ENCODE data around the gene LEP. TPM values are rescaled to one million over a fixed set of nuclear protein-coding genes. Genes with fewer than 3 reads are reported as not detected.

LEP gene
- total RNA-seq, 1 experiment from 2014 or later = not detected

DNA sequence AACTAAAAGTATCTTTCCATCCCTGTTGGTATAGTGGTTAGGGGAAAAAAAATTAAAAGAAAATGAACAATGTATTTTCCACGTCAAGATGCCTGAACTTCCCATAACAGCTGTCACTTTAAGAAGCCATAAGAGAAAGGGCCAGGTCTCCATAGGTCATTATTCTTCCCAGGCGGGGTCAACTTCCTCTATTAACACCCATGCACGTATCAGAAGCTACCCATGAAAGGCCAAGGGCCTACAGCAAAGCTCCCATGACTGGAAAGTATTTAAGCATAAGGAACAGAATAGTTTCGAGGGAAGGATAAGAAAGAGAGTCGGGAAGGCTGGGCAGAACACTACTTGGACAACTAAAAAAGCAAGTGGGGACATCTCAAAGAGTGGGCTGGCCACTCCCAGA lies 62.6 kb downstream of the LEP start (continued):
- TF ChIP-seq, protein P1, sequence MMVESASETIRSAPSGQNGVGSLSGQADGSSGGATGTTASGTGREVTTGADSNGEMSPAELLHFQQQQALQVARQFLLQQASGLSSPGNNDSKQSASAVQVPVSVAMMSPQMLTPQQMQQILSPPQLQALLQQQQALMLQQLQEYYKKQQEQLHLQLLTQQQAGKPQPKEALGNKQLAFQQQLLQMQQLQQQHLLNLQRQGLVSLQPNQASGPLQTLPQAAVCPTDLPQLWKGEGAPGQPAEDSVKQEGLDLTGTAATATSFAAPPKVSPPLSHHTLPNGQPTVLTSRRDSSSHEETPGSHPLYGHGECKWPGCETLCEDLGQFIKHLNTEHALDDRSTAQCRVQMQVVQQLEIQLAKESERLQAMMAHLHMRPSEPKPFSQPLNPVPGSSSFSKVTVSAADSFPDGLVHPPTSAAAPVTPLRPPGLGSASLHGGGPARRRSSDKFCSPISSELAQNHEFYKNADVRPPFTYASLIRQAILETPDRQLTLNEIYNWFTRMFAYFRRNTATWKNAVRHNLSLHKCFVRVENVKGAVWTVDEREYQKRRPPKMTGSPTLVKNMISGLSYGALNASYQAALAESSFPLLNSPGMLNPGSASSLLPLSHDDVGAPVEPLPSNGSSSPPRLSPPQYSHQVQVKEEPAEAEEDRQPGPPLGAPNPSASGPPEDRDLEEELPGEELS (CRISPR knock-in tag; IDR thresholded peaks at IDR 0.05) = no peak
- no peak for TF ChIP-seq NR2C2 (CRISPR knock-in tag; IDR thresholded peaks at IDR 0.05)

DNA sequence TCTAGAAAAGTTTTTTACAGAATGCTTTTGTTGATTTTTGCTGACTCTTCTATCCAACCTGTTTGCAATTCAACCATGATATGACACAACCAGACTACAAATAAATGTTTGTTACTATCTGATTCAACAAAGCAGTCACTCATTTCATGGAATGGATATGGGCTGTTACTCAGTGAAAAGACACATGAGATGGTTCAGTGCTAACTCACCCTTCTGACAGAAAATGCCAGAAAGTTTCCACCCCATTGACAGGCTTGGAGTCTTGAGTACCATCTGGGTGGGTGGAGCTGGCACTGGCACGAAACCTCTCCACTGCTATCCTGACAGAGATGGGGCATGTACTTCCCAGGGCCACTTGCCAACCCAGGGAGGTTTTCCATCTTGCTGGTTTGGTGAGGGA lies 63.1 kb downstream of the LEP start:
- ChIA-PET POLR2A (no interaction called here), CTCF (no interaction called here)
- Mint-ChIP-seq H3K4me1 (peaks cover 21% of the 10 kb centered on the region), H3K27me3 (ENCODE audit: low read depth) (no peaks in the 10 kb centered on the region; the same call in 1 of the 2 replicates), H3K9me3 (no peaks in the 10 kb centered on the region), H3K27ac (no peak overlapping the region), H3K4me3 (no peak overlapping the region), H3K36me3 (peaks cover 38% of the 10 kb centered on the region)
- ATAC-seq (no peak), DNase-seq (ENCODE audit: low spot score) (no peak)
- TF ChIP-seq, protein P2, sequence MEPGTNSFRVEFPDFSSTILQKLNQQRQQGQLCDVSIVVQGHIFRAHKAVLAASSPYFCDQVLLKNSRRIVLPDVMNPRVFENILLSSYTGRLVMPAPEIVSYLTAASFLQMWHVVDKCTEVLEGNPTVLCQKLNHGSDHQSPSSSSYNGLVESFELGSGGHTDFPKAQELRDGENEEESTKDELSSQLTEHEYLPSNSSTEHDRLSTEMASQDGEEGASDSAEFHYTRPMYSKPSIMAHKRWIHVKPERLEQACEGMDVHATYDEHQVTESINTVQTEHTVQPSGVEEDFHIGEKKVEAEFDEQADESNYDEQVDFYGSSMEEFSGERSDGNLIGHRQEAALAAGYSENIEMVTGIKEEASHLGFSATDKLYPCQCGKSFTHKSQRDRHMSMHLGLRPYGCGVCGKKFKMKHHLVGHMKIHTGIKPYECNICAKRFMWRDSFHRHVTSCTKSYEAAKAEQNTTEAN (CRISPR knock-in tag; IDR thresholded peaks at IDR 0.05) = no peak
- TF ChIP-seq, protein P3, sequence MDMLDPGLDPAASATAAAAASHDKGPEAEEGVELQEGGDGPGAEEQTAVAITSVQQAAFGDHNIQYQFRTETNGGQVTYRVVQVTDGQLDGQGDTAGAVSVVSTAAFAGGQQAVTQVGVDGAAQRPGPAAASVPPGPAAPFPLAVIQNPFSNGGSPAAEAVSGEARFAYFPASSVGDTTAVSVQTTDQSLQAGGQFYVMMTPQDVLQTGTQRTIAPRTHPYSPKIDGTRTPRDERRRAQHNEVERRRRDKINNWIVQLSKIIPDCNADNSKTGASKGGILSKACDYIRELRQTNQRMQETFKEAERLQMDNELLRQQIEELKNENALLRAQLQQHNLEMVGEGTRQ (CRISPR knock-in tag; IDR thresholded peaks at IDR 0.05) = no peak
- TF ChIP-seq ATF1 (CRISPR knock-in tag; IDR thresholded peaks at IDR 0.05) (no peak), NR3C1 (CRISPR knock-in tag; conservative IDR thresholded peaks at IDR 0.05; ENCODE audit: low read depth) (no peak), JUN (CRISPR knock-in tag; IDR thresholded peaks at IDR 0.05) (no peak), ZNF219 (CRISPR knock-in tag; IDR thresholded peaks at IDR 0.05; ENCODE audit: borderline replicate concordance) (no peak), GABPB1 (CRISPR knock-in tag; IDR thresholded peaks at IDR 0.05) (no peak), GRHL2 (CRISPR knock-in tag; IDR thresholded peaks at IDR 0.05; ENCODE audit: insufficient replicate concordance, severe bottlenecking) (no peak), CREM (CRISPR knock-in tag; IDR thresholded peaks at IDR 0.05) (no peak), MXD4 (CRISPR knock-in tag; IDR thresholded peaks at IDR 0.05; ENCODE audit: borderline replicate concordance) (no peak)
- TF ChIP-seq, protein P4, sequence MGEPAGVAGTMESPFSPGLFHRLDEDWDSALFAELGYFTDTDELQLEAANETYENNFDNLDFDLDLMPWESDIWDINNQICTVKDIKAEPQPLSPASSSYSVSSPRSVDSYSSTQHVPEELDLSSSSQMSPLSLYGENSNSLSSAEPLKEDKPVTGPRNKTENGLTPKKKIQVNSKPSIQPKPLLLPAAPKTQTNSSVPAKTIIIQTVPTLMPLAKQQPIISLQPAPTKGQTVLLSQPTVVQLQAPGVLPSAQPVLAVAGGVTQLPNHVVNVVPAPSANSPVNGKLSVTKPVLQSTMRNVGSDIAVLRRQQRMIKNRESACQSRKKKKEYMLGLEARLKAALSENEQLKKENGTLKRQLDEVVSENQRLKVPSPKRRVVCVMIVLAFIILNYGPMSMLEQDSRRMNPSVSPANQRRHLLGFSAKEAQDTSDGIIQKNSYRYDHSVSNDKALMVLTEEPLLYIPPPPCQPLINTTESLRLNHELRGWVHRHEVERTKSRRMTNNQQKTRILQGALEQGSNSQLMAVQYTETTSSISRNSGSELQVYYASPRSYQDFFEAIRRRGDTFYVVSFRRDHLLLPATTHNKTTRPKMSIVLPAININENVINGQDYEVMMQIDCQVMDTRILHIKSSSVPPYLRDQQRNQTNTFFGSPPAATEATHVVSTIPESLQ (CRISPR knock-in tag; IDR thresholded peaks at IDR 0.05) = no peak
- TF ChIP-seq, protein P5, sequence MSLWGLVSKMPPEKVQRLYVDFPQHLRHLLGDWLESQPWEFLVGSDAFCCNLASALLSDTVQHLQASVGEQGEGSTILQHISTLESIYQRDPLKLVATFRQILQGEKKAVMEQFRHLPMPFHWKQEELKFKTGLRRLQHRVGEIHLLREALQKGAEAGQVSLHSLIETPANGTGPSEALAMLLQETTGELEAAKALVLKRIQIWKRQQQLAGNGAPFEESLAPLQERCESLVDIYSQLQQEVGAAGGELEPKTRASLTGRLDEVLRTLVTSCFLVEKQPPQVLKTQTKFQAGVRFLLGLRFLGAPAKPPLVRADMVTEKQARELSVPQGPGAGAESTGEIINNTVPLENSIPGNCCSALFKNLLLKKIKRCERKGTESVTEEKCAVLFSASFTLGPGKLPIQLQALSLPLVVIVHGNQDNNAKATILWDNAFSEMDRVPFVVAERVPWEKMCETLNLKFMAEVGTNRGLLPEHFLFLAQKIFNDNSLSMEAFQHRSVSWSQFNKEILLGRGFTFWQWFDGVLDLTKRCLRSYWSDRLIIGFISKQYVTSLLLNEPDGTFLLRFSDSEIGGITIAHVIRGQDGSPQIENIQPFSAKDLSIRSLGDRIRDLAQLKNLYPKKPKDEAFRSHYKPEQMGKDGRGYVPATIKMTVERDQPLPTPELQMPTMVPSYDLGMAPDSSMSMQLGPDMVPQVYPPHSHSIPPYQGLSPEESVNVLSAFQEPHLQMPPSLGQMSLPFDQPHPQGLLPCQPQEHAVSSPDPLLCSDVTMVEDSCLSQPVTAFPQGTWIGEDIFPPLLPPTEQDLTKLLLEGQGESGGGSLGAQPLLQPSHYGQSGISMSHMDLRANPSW (CRISPR knock-in tag; conservative IDR thresholded peaks at IDR 0.05; ENCODE audit: low read depth) = no peak

DNA sequence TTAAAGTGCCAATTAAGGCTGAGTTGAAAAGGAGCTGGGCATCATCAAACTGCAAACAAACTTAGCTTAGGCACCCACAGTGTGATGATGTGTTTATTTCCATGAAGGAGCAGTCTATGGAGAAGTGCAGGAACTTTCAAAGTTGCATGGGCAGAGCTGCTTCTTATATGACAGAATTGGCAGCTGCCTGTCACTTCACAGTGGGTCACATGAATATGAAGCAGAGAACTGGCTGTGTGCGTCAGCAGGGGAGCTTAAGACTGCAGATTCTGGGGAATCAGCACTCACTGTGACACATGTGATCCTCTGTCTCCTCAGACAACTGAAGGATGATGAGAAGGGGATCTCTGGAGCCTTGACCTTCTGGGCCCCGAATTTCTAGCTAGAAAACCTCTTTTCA lies 66.0 kb downstream of the LEP start:
- Mint-ChIP-seq H3K4me3 (no peak overlapping the region), H3K9me3 (no peaks in the 10 kb centered on the region), H3K27me3 (ENCODE audit: low read depth) (no peaks in the 10 kb centered on the region), H3K27ac (no peak overlapping the region), H3K36me3 (peaks cover 62% of the 10 kb centered on the region), H3K4me1 (no peaks in the 10 kb centered on the region)
- CTCF ChIA-PET = no interaction called here
- DNase-seq (ENCODE audit: low spot score) (no peak), ATAC-seq (no peak)
- POLR2A ChIA-PET = no interaction called here
- TF ChIP-seq, protein P6, sequence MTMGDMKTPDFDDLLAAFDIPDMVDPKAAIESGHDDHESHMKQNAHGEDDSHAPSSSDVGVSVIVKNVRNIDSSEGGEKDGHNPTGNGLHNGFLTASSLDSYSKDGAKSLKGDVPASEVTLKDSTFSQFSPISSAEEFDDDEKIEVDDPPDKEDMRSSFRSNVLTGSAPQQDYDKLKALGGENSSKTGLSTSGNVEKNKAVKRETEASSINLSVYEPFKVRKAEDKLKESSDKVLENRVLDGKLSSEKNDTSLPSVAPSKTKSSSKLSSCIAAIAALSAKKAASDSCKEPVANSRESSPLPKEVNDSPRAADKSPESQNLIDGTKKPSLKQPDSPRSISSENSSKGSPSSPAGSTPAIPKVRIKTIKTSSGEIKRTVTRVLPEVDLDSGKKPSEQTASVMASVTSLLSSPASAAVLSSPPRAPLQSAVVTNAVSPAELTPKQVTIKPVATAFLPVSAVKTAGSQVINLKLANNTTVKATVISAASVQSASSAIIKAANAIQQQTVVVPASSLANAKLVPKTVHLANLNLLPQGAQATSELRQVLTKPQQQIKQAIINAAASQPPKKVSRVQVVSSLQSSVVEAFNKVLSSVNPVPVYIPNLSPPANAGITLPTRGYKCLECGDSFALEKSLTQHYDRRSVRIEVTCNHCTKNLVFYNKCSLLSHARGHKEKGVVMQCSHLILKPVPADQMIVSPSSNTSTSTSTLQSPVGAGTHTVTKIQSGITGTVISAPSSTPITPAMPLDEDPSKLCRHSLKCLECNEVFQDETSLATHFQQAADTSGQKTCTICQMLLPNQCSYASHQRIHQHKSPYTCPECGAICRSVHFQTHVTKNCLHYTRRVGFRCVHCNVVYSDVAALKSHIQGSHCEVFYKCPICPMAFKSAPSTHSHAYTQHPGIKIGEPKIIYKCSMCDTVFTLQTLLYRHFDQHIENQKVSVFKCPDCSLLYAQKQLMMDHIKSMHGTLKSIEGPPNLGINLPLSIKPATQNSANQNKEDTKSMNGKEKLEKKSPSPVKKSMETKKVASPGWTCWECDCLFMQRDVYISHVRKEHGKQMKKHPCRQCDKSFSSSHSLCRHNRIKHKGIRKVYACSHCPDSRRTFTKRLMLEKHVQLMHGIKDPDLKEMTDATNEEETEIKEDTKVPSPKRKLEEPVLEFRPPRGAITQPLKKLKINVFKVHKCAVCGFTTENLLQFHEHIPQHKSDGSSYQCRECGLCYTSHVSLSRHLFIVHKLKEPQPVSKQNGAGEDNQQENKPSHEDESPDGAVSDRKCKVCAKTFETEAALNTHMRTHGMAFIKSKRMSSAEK (CRISPR knock-in tag; IDR thresholded peaks at IDR 0.05; ENCODE audit: borderline replicate concordance) = no peak

Data from WTC11 (cell line).